Endothelial cell of umbilical vein (primary cell): ENCODE results near the gene ANKS1B. TPM values are rescaled to one million over a fixed set of nuclear protein-coding genes. Genes with fewer than 3 reads are reported as not detected.

Source experiments
- BruUV-seq: library from RNA; stranded (reverse); fragments of 400-500 nt; replicated peaks from 2 replicates; lab custom pipeline; 2021; lab: Mats Ljungman, UMichigan
- CTCF ChIA-PET: fragments of 300-600, 350-600 bp; sonication (Branson Sonifier 250); formaldehyde crosslinking; loops from one replicate; lab custom pipeline; 2021; ENCODE audit warnings: antibody characterized with exemption, inconsistent platforms; lab: Charles Lee
- POLR2A ChIA-PET: fragments of 300-600, 350-600 bp; sonication (Branson Sonifier 250); formaldehyde crosslinking; loops from one replicate; lab custom pipeline; 2021; ENCODE audit warnings: antibody characterized with exemption, inconsistent platforms; lab: Charles Lee
- DNase-seq: peaks from one replicate; pipeline ENCODE4 v3.0.0-alpha.2; 2011; ENCODE audit warnings: low read depth, low spot score
- FAIRE-seq: peaks from 2 replicates; lab custom pipeline; 2011; peaks lifted over from hg19 to GRCh38; lab: Jason Lieb, UNC
- H2AFZ ChIP-seq: 2 replicates; pipeline ENCODE4 v1.6.0; 2012; ENCODE audit warnings: low read depth, low read length, control low read depth, inconsistent platforms
- H3K27ac ChIP-seq: 2 replicates; pipeline ENCODE4 v1.5.1; 2011; ENCODE audit warnings: low read depth, mild to moderate bottlenecking, control low read depth, low read length, moderate library complexity; ENCODE audit not compliant: insufficient read depth
- H3K27me3 ChIP-seq, 2 experiments: 2 replicates each; pipeline versions ENCODE4 v1.6.0 to v1.6.1; 2011; ENCODE audit warnings: low read length in 2 of 2, mixed read lengths in 1 of 2; ENCODE audit not compliant: control insufficient read depth in 2 of 2, insufficient read depth in 2 of 2
- H3K36me3 ChIP-seq, 2 experiments: 2 replicates in 1 of 2; 3 replicates in 1 of 2; pipeline ENCODE4 v1.5.1; 2011; ENCODE audit warnings: low read length in 2 of 2, mild to moderate bottlenecking in 1 of 2, moderate library complexity in 1 of 2; ENCODE audit not compliant: control insufficient read depth in 2 of 2, insufficient read depth in 2 of 2; ENCODE audit errors: extremely low read depth in 1 of 2
- H3K4me1 ChIP-seq: 3 replicates; pipeline ENCODE4 v1.5.1; 2011; ENCODE audit warnings: mild to moderate bottlenecking, low read length; ENCODE audit not compliant: control insufficient read depth, insufficient read depth; ENCODE audit errors: extremely low read depth
- H3K4me2 ChIP-seq: 2 replicates; pipeline ENCODE4 v1.6.1; 2011; ENCODE audit warnings: low read length, control low read depth, mixed read lengths; ENCODE audit not compliant: insufficient read depth
- H3K4me3 ChIP-seq, 3 experiments: fragments of 200-600 bp in 1 of 3; sonication (generic), shearing (Covaris generic) in 1 of 3; replicated peaks in 1 of 3; 2 replicates each; pipeline ENCODE4 v1.5.1; 2011 to 2016; ENCODE audit warnings: control low read depth in 3 of 3, low read length in 3 of 3, mild to moderate bottlenecking in 2 of 3, inconsistent platforms in 1 of 3, low read depth in 1 of 3, moderate library complexity in 1 of 3; ENCODE audit not compliant: insufficient read depth in 1 of 3
- H3K79me2 ChIP-seq: 2 replicates; pipeline ENCODE4 v1.6.0; 2012; ENCODE audit warnings: low read length, inconsistent platforms; ENCODE audit not compliant: control insufficient read depth, insufficient read depth
- H3K9ac ChIP-seq: replicated peaks from 2 replicates; pipeline ENCODE3; 2011; ENCODE audit warnings: low read length, control low read depth; ENCODE audit not compliant: insufficient read depth; ENCODE audit errors: extremely low read depth
- H3K9me1 ChIP-seq: replicated peaks from 3 replicates; pipeline ENCODE4 v1.6.0; 2011; ENCODE audit warnings: mild to moderate bottlenecking, low read length; ENCODE audit not compliant: control insufficient read depth, insufficient read depth; ENCODE audit errors: extremely low read depth
- H3K9me3 ChIP-seq: replicated peaks from 2 replicates; pipeline ENCODE4 v1.5.1; 2012; ENCODE audit warnings: low read length, inconsistent platforms; ENCODE audit not compliant: control insufficient read depth, insufficient read depth
- H4K20me1 ChIP-seq: replicated peaks from 2 replicates; pipeline ENCODE3; 2011; ENCODE audit warnings: mild to moderate bottlenecking, low read length; ENCODE audit not compliant: control insufficient read depth, insufficient read depth; ENCODE audit errors: extremely low read depth
- EZH2 ChIP-seq: IDR thresholded peaks from 2 replicates; pipeline ENCODE4 v1.6.1; 2012; ENCODE audit warnings: borderline replicate concordance, low read depth, mild to moderate bottlenecking, moderate library complexity, low read length, inconsistent platforms; ENCODE audit not compliant: severe bottlenecking
- FOS ChIP-seq: IDR thresholded peaks from 2 replicates; pipeline ENCODE4 v1.6.1; 2011; ENCODE audit warnings: mild to moderate bottlenecking, low read length, moderate library complexity, borderline replicate concordance; ENCODE audit not compliant: insufficient read depth
- MYC ChIP-seq: IDR thresholded peaks from one replicate; pipeline ENCODE4 v1.6.1; 2011; ENCODE audit warnings: mild to moderate bottlenecking, low read depth, low read length
- POLR2A ChIP-seq: IDR thresholded peaks from 2 replicates; pipeline ENCODE4 v1.6.1; 2012; ENCODE audit warnings: low read depth, mild to moderate bottlenecking, control low read depth, low read length
- POLR2AphosphoS5 ChIP-seq: IDR thresholded peaks from 2 replicates; pipeline ENCODE4 v1.6.1; 2012; ENCODE audit warnings: low read depth, mild to moderate bottlenecking, control low read depth, low read length, moderate library complexity; ENCODE audit not compliant: insufficient read depth
- dilution Hi-C: fragments of 300-500 bp; cut with MboI; formaldehyde crosslinking; loops from one replicate; pipeline ENCODE4 v1.15.0; 2019; ENCODE audit warnings: low sequenced_read_pairs; ENCODE audit not compliant: extremely low pct_ligation_motif_present
- intact Hi-C: fragments of 100-400 bp; cut with micrococcal nuclease; formaldehyde crosslinking; loops from one replicate; pipeline ENCODE4 v1.10.0; 2022
- polyA plus RNA-seq, 4 experiments: library from polyadenylated mRNA; depleted of rRNA in 3 of 4; stranded (reverse) in 3 of 4; unstranded in 1 of 4; fragments of >200 nt; gene quantifications; 2 replicates each; pipeline versions ENCODE4 v1.2.1 to v1.2.3, GENCODE V29; 2011 to 2012; ENCODE audit warnings: missing spikeins in 1 of 4
- total RNA-seq: library from RNA; stranded (reverse); gene quantifications from 2 replicates; pipeline ENCODE4 v1.2.3, GENCODE V29; 2021
- TF ChIP-seq, protein P1 (sequence below): IDR thresholded peaks from 2 replicates; pipeline ENCODE4 v1.6.1; 2011; ENCODE audit not compliant: insufficient read depth, insufficient read length

Gene ANKS1B
- total and polyA plus RNA-seq, 2 donors (not counting 3 experiments of a cell fraction or from before 2014, with no cell fraction given) = 0.15 to 0.38 TPM

DNA sequence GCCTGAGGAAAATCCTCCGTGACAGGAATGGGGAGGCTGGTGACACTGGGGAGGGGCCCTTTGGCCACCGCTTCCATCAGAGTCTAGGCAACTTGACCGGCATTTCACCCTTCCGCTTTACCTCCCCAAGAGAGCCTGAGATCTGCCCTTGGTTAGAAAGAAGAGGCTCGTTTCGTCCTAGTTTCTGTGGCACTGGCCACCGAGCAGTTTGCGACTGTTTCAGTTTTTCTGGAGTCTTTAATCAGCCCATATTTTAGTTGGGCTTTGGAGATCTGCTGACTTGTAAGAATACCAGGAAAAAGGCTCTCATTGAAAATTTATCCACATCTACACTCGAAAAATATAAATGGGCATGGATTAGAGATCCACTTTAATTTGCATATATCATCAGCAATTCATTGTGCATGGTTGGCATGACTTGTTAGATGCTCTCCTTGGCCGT lies 414 bp upstream of the ANKS1B start:
- peaks cover 7% of the 10 kb centered on the region for H3K4me1 ChIP-seq
- no peaks in the 10 kb centered on the region for H3K79me2 ChIP-seq
- H3K4me3 ChIP-seq = peak overlapping the region; percentile 57 to 72 (median 64)
- intact Hi-C loops (no loop called here), dilution Hi-C loops (no loop called here)
- DNase-seq (peak; percentile 40), FAIRE-seq (peak; percentile 72)
- no peak overlapping the region for H3K9ac ChIP-seq
- BruUV-seq = no TSS peak
- H3K9me1 ChIP-seq = no peaks in the 10 kb centered on the region
- ChIA-PET CTCF (interaction anchor here (1.2 kb wide), 1 partner anchor 73 kb away, joined by 3 read pairs; no protein-coding TSS in a partner anchor), POLR2A (no interaction called here)
- H3K9me3 ChIP-seq = no peaks in the 10 kb centered on the region
- H2AFZ ChIP-seq = peak overlapping the region; percentile 95
- TF ChIP-seq EZH2 (no peak), MYC (no peak), POLR2AphosphoS5 (no peak), FOS (no peak)
- peaks cover 7 to 21% of the 10 kb centered on the region in 2 experiments for H3K27me3 ChIP-seq
- H4K20me1 ChIP-seq = no peaks in the 10 kb centered on the region
- H3K36me3 ChIP-seq = no peaks in the 10 kb centered on the region
- peak overlapping the region; percentile 95 for H3K4me2 ChIP-seq
- H3K27ac ChIP-seq = no peak overlapping the region

DNA sequence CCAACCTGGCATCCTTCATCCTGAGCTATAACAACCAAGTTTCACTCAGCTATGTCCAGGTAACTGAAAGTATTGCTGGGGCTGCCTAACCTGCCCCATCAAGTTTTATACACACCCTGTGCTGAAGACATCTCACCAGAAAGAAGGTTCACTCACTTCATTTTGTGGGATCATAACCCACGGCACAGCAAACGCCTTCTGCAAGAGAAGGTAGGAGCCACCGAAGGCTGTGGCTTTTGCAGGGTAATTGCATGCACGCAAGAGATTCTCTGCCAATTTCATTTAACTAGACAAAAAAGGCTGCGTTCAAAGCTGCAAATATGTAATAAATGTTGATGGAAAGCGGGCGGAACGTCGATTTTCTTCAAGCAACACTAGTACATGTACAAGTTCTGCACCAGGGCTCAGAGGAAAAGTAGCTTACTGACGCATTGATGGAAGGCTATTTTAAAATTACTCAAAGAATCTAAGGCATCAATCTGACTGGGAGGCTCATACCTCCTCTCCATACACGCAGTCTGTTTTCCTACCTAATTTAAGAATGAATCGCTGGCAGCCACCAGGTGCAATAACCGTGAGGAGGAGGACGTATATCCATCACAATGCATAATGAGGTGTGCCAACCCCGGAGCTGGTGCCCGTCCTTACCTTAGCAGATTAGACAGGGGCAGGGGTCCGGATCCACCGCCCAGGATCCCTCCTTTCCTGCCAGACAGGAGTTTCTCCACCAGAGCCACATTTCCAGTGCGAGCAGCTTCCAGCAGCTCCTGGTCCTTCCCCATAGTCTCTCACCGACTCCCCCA lies 1.1 kb downstream of the ANKS1B start:
- peaks cover 7% of the 10 kb centered on the region for H3K4me1 ChIP-seq
- intact Hi-C loops (no loop called here), dilution Hi-C loops (no loop called here)
- no peak overlapping the region for H3K4me2 ChIP-seq
- no peaks in the 10 kb centered on the region for H3K9me3 ChIP-seq
- no peak overlapping the region for H3K9ac ChIP-seq
- ChIA-PET POLR2A (no interaction called here), CTCF (interaction anchor here (0.6 to 1.2 kb wide), 4 partner anchors 9 to 171 kb away, joined by 3 to 4 read pairs (median 3); no protein-coding TSS in a partner anchor)
- H4K20me1 ChIP-seq = no peaks in the 10 kb centered on the region
- FAIRE-seq (no peak), DNase-seq (peak; percentile 2)
- no peak overlapping the region for H2AFZ ChIP-seq
- TF ChIP-seq, protein P1, sequence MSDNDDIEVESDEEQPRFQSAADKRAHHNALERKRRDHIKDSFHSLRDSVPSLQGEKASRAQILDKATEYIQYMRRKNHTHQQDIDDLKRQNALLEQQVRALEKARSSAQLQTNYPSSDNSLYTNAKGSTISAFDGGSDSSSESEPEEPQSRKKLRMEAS = no peak
- TF ChIP-seq POLR2A (no peak), MYC (no peak)
- H3K27me3 ChIP-seq = peaks cover 7 to 24% of the 10 kb centered on the region in 2 experiments
- H3K79me2 ChIP-seq = no peaks in the 10 kb centered on the region
- no peaks in the 10 kb centered on the region for H3K36me3 ChIP-seq
- no peaks in the 10 kb centered on the region for H3K9me1 ChIP-seq
- H3K27ac ChIP-seq = no peak overlapping the region
- BruUV-seq = no TSS peak
- H3K4me3 ChIP-seq = peak overlapping the region in 1 of 3 experiments; percentile 64
